GM18519 (cell line): ENCODE data around the gene CNTFR.

ENCODE experiments used
- ATAC-seq: cut with Tn5 transposase; IDR thresholded peaks from one replicate; pipeline ENCODE4 v1.9.1; 2021; ENCODE audit warnings: mild to moderate bottlenecking, moderate library complexity; ENCODE audit not compliant: unreplicated experiment, low FRiP score

Gene CNTFR

GRCh38 chr9:34513567-34514214 lies 75.8 kb downstream of the CNTFR start:
- no peak for ATAC-seq

DNA sequence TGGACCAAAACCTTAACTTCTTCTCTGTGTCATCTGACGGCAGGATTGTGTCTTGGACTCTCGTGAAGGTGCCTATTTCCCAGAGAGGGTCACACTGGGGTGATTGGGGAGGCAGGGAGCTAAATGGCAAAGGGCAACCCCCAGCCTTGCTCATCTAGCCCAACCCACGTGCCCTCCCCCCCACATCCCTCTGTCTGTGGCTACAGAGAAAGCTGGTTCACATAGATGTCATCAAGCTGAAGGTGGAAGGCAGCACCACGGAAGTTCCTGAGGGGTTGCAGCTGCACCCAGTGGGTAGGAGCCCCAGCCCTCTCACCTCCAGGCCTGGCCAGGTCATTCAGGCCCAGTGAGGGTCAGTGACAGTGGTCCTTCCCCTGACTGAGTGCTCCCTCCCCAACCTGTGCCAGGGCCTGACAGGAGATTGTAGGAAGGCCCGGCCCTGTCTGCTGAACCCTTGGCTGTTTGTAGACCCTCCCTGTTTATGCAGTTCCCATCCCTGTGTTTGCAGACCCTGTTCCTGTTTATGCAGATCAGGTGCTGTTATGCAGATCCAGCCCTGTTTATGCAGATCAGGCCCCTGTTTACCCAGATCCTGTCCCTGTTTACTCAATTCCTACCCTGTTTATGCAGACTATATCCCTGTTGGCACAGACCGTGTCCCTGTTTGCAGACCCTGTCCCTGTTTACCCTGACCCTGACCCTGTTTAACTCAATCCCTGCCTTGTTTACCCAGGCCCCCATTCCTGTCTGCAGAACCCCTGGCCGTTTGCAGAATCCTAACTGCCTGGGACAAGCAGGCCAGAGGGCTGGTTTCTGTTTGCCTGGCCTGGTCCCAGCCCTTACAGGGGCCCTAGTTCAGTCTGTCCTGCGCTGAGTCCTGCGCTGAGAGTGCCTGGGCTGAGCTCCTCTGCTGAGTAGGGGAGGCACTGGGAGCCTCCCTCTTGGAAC lies 77.1 kb downstream of the CNTFR start:
- ATAC-seq = no peak

- ATAC-seq = no peak
These were observed 78.7 kb downstream of the CNTFR start for GRCh38 chr9:34510497-34511468.

DNA sequence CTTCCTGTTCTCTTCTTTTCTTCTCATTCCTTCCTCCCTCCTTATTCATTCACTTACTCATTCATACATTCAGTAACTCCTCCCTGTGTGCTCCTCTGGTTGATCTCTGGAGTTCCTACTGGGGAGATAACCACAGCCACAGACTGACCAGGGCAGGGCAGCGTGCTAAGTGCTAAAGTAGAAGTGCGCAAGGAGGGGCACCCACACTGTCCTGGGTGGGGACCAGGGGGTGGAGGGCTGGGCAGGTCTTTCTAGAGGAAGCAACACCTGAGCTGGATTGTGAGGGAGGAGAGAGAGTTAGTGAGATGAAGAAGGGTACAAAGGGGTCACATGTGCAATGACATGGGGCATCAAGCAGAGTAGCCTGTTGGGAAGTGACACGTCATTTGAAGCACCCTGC lies 80.6 kb downstream of the CNTFR start:
- no peak for ATAC-seq

GRCh38 chr9:34508463-34508862 lies 81.1 kb downstream of the CNTFR start:
- ATAC-seq = no peak

GRCh38 chr9:34507966-34508365 lies 81.6 kb downstream of the CNTFR start:
- ATAC-seq = no peak

DNA sequence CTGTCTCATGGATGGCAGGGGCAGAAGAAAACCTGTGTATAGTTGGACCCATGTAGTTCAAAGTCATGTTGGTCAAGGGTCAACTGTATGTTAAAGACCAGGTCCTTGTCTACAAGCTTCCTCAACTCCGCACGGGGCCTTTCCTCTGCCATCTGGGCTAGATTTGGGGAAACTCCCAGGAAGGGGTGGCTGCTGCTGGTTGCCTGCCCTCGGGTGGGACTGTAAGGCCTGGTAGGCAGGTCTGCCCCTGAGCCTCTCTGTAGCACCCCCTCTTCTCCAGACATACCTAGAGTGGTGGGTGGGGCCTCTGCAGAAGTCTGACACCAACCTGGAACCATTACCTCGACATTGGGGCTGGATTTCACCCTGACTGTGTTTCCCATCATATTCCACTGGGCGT lies 82.0 kb downstream of the CNTFR start:
- no peak for ATAC-seq

DNA sequence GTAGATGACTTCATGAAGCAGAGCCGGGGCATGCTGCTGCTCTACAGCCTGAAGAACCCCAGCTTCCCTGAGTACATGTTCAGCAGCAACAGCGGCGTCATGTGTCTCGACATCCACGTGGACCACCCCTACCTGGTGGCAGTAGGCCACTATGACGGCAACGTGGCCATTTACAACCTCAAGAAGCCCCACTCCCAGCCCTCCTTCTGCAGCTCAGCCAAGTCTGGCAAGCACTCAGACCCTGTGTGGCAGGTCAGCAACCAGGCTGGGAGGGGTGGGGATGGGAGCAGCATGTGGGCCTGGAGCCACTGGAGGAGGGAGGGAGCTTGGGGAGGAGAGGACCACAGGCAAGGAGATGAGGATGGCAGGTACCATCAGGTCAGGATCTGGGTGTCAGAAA lies 82.9 kb downstream of the CNTFR start:
- no peak for ATAC-seq

- no peak for ATAC-seq
These were observed 84.0 kb downstream of the CNTFR start for GRCh38 chr9:34505370-34506120.

DNA sequence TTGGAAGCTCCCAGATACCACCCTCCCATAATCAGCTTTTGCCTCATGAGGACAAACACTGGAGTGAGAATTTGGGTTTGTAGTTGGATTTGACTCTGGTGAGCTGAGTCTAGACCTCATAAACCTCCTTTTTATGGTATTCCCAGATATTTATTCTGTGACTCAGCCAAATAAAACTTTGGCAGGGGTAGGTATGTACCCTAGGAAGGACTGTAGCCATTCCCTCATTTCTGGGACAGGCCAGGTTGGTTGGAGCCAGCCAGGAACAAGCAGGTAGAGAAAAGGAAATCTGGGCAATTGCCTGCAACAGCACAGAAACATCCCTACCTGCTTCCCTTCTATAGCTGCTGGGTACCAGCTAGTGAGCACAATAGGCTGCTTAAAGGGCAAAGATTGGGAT lies 86.1 kb downstream of the CNTFR start:
- no peak for ATAC-seq

DNA sequence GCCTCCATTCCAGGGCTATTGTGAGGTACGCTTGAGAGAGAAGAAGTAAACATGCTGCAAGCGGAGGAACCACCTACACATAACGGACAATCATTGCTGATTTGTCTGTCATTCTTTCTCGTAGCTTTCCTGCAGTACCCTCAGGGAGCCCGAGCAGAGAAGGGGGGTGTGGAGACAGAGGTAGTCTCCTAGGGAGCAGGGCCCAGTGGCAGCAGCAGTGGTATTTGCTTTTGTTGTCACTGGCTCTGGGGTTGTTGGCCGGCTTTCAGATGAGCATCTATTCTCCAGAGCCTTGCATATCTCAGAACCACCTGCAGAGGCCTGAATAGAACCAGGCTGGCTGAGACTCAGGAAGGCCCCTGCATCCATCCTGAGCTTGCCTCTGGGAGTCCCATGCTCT lies 86.6 kb downstream of the CNTFR start:
- ATAC-seq = no peak

DNA sequence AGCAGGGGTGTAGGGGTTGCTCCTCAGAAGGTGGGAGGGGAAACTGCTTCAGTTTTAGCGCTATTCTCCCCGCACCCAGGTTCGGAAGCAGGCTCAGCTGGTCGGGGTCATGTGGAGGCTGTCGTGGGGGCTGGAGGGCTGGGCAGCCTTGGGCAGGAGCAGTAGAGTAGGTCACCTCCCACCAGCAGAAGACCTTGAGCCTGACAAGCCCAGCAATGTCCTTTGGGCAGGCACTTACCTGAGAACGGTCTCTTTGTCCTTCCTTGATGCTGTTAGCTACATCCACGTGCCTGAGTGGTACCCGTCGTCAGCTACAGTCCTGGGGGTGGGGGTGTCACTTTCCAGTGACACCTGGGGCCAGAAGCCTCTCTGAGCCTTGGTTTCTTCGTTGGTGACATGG lies 87.1 kb downstream of the CNTFR start:
- no peak for ATAC-seq

GRCh38 chr9:34501889-34502425 lies 87.6 kb downstream of the CNTFR start:
- ATAC-seq = no peak
